ENCODE measurements around the gene OR52K1.
"Not testable (repeated sequence)": the region's sequence is repeated elsewhere in the genome, so short reads cannot be mapped to it uniquely, and the experiment has no call there.

The OR52K1 gene

GRCh38 chr11:4482445-4482844 is at the start of gene OR52K1:
OR52K1 (plus strand) TSS chr11:4482646; CDS start chr11:4488901, 6,255 bp downstream.
- no peak for DNase-seq

GRCh38 chr11:4433856-4434255 is 48.6 kb upstream of the OR52K1 start:
- DNase-seq, result no peak

- no peak for DNase-seq
These were observed 46.0 kb upstream of the OR52K1 start for GRCh38 chr11:4436411-4436810.

GRCh38 chr11:4441515-4441914 is 40.9 kb upstream of the OR52K1 start:
- no peak for DNase-seq

- no peak for DNase-seq
These were observed 39.1 kb upstream of the OR52K1 start for GRCh38 chr11:4443232-4443891.

- no peak for DNase-seq
These were observed 33.5 kb upstream of the OR52K1 start, which contains the start of gene OR52K2 for GRCh38 chr11:4448995-4449394. OR52K2 (plus strand) TSS chr11:4449295; CDS start chr11:4449340, 45 bp downstream.

- no peak for DNase-seq
These were observed 29.3 kb upstream of the OR52K1 start for GRCh38 chr11:4453118-4453517.

- no peak for DNase-seq
These were observed 28.4 kb upstream of the OR52K1 start for GRCh38 chr11:4454021-4454420.

- no peak for DNase-seq
These were observed 27.0 kb upstream of the OR52K1 start for GRCh38 chr11:4455419-4455818.

- no peak for DNase-seq
These were observed 22.9 kb upstream of the OR52K1 start for GRCh38 chr11:4459500-4459899.

- no peak for DNase-seq
These were observed 22.3 kb upstream of the OR52K1 start for GRCh38 chr11:4460151-4460550.

- no peak for DNase-seq
These were observed 18.0 kb upstream of the OR52K1 start for GRCh38 chr11:4464216-4465159.

GRCh38 chr11:4465407-4465806 is 17.0 kb upstream of the OR52K1 start:
- no peak for DNase-seq

- DNase-seq, result no peak
These were observed 16.1 kb upstream of the OR52K1 start for GRCh38 chr11:4466131-4466870.

- DNase-seq, result no peak
These were observed 15.5 kb upstream of the OR52K1 start for GRCh38 chr11:4466871-4467442.

- no peak for DNase-seq
These were observed 14.4 kb upstream of the OR52K1 start for GRCh38 chr11:4467811-4468606.

GRCh38 chr11:4479644-4480043 is 2.8 kb upstream of the OR52K1 start:
- DNase-seq, result no peak

- DNase-seq, result no peak
These were observed 1.7 kb upstream of the OR52K1 start for GRCh38 chr11:4480577-4481239.

- no peak for DNase-seq
These were observed 1.2 kb upstream of the OR52K1 start for GRCh38 chr11:4481240-4481582.

GRCh38 chr11:4484310-4484709 is 1.9 kb downstream of the OR52K1 start:
- no peak for DNase-seq

GRCh38 chr11:4491405-4491804 is 9.0 kb downstream of the OR52K1 start:
- not testable (repeated sequence) for DNase-seq
